ENCODE data around the gene AVEN.

DNA sequence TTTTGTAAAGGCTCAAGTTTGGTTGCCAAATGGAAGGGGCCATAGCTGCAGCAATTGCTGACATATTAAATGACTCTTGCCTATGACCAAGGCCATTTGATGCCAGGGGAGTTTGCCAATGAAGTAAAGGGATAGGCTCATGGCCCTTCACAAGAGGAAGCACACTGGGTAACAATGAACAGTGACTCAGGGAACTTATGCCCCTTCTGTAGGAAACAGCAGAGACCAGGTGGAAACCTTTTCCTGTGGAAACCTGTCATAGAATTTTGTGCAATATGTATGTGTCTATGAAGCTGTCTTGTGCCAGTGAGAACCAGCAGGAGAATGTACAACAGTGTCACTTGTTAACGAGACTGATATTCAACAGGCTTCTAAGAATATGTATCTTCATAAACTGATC, 25.4 kb upstream of the AVEN start:
- TF ChIP-seq, protein P1, sequence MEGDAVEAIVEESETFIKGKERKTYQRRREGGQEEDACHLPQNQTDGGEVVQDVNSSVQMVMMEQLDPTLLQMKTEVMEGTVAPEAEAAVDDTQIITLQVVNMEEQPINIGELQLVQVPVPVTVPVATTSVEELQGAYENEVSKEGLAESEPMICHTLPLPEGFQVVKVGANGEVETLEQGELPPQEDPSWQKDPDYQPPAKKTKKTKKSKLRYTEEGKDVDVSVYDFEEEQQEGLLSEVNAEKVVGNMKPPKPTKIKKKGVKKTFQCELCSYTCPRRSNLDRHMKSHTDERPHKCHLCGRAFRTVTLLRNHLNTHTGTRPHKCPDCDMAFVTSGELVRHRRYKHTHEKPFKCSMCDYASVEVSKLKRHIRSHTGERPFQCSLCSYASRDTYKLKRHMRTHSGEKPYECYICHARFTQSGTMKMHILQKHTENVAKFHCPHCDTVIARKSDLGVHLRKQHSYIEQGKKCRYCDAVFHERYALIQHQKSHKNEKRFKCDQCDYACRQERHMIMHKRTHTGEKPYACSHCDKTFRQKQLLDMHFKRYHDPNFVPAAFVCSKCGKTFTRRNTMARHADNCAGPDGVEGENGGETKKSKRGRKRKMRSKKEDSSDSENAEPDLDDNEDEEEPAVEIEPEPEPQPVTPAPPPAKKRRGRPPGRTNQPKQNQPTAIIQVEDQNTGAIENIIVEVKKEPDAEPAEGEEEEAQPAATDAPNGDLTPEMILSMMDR (conservative IDR thresholded peaks at IDR 0.05): no peak
- no peak for TF ChIP-seq ZFX (IDR thresholded peaks at IDR 0.05)
